Measurements from ENCODE around the gene IP6K1. TPM values are rescaled to one million over a fixed set of nuclear protein-coding genes. Genes with fewer than 3 reads are reported as not detected.

The IP6K1 gene
- total RNA-seq, 1 experiment from 2014 or later, result 42.2 TPM

- Histone ChIP-seq H3K27me3 (ENCODE audit: insufficient read depth, low read length) (no peaks in the 10 kb centered on the region), H4K20me1 (ENCODE audit: control insufficient read depth, insufficient read depth, insufficient read length) (no peaks in the 10 kb centered on the region), H3K23me2 (ENCODE audit: insufficient read length, low read depth, low read length, poor library complexity, severe bottlenecking) (no peaks in the 10 kb centered on the region), H3K79me1 (ENCODE audit: insufficient read depth, low read depth, low read length, poor library complexity, severe bottlenecking) (peaks cover 17% of the 10 kb centered on the region), H2BK120ac (ENCODE audit: low read depth, low read length, poor library complexity, severe bottlenecking) (no peak overlapping the region), H4K8ac (replicated peaks; ENCODE audit: insufficient read length, low read depth, low read length) (no peak overlapping the region), H2AK5ac (ENCODE audit: insufficient read length, low read length) (no peak overlapping the region), H4K91ac (ENCODE audit: insufficient read length, low read depth, low read length) (no peak overlapping the region), H2AFZ (ENCODE audit: low read length) (no peak overlapping the region), H3K23ac (ENCODE audit: insufficient read length, low read depth, low read length) (no peak overlapping the region), H3K4me1 (ENCODE audit: insufficient read depth, low read length) (no peaks in the 10 kb centered on the region), H2BK5ac (ENCODE audit: insufficient read length, low read length) (no peak overlapping the region), H3K9me3 (ENCODE audit: control insufficient read depth, low read depth, low read length) (no peaks in the 10 kb centered on the region), H2BK20ac (ENCODE audit: low read depth, low read length, poor library complexity, severe bottlenecking) (no peak overlapping the region), H3K4me2 (ENCODE audit: insufficient read depth, insufficient read length, low read length) (no peak overlapping the region), H4K5ac (ENCODE audit: insufficient read length, low read depth, low read length) (no peak overlapping the region), H3T11ph (ENCODE audit: low read length) (no peak overlapping the region), H2BK12ac (ENCODE audit: insufficient read length, low read depth, low read length) (no peak overlapping the region), H3K27ac (ENCODE audit: insufficient read length, low read depth, low read length) (no peak overlapping the region), H2BK15ac (ENCODE audit: low read depth, low read length) (no peak overlapping the region), H3K14ac (ENCODE audit: insufficient read depth, low read length) (no peak overlapping the region), H3K4ac (ENCODE audit: low read depth, low read length) (no peak overlapping the region), H3K9ac (ENCODE audit: extremely low read depth, insufficient read length, low read length) (no peak overlapping the region), H3K56ac (ENCODE audit: insufficient read length, low read depth, low read length) (no peak overlapping the region), H3K18ac (ENCODE audit: insufficient read length, low read depth, low read length) (no peak overlapping the region), H3K79me2 (ENCODE audit: insufficient read depth, low read length) (peaks cover 8% of the 10 kb centered on the region; the same call in 1 of the 2 replicates)
- Mint-ChIP-seq H3K4me1 (no peaks in the 10 kb centered on the region), H3K9me3 (no peaks in the 10 kb centered on the region), H3K27me3 (ENCODE audit: low read depth) (no peaks in the 10 kb centered on the region), H3K36me3 (ENCODE audit: insufficient read depth in 1 of 3, low read depth in 3 of 3) (peaks cover 5 to 11% (median 5%) of the 10 kb centered on the region in 3 experiments; a peak in 6 of 7 replicates), H3K27ac (no peak overlapping the region; a peak in 1 of 7 replicates), H3K4me3 (no peak overlapping the region)
- no peak for TF ChIP-seq CTCF (conservative IDR thresholded peaks at IDR 0.05)
- no CpG with 5 or more reads among the region's 2 CpGs for WGBS (ENCODE audit: extremely low coverage, insufficient read length, low lambda C conversion rate)
- DNase-seq, result no peak
These were observed 13.6 kb downstream of the IP6K1 start for GRCh38 chr3:49772703-49773102.
